ENCODE results near the gene PLCB1. TPM values are rescaled to one million over a fixed set of nuclear protein-coding genes. Genes with fewer than 3 reads are reported as not detected.

PLCB1 gene
- total RNA-seq, 1 experiment from 2014 or later: 11.3 TPM

DNA sequence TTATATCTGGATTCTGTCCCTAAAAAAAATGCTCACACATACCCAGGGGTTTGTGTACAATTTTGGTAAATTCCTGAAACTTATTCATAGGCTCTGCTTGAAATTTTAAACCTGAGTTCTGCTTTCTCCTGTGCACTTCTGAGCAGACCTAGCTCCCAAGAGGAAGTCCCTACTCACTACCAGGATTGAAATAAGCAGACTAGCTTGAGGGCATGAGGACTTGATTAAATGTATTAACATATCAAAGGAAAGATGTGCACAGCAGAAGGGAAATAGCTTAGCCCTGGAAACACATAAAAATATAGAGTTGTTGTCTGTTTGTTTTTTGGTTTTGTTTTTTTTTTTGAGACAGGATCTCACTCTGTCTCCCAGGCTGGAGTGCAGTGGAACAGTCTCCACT, 785.0 kb downstream of the PLCB1 start:
- ChIA-PET POLR2A (interaction anchor here (0.7 kb wide), 1 partner anchor 56 kb away, joined by 6 read pairs; no protein-coding TSS in a partner anchor), CTCF (interaction anchor here (1.2 kb wide), 1 partner anchor 157 kb away, joined by 4 read pairs; no protein-coding TSS in a partner anchor)
- Mint-ChIP-seq H3K27ac (no peak overlapping the region), H3K36me3 (peaks cover 35% of the 10 kb centered on the region), H3K4me3 (no peak overlapping the region), H3K27me3 (ENCODE audit: low read depth) (0 out of 2 replicates have a peak, but pooled peaks cover 3% of the 10 kb centered on the region), H3K4me1 (peaks cover 44% of the 10 kb centered on the region), H3K9me3 (peaks cover 42% of the 10 kb centered on the region)
- TF ChIP-seq ZNF281 (CRISPR knock-in tag; IDR thresholded peaks at IDR 0.05) (no peak), FOXP1 (CRISPR knock-in tag; IDR thresholded peaks at IDR 0.05; ENCODE audit: borderline replicate concordance) (no peak), RELA (CRISPR knock-in tag; IDR thresholded peaks at IDR 0.05; ENCODE audit: borderline replicate concordance) (no peak), EMX1 (CRISPR knock-in tag; IDR thresholded peaks at IDR 0.05) (no peak), ZNF219 (CRISPR knock-in tag; IDR thresholded peaks at IDR 0.05; ENCODE audit: borderline replicate concordance) (no peak), ATF6 (CRISPR knock-in tag; IDR thresholded peaks at IDR 0.05) (no peak), CREM (CRISPR knock-in tag; IDR thresholded peaks at IDR 0.05) (no peak), PRRX2 (CRISPR knock-in tag; IDR thresholded peaks at IDR 0.05) (no peak), GABPB1 (CRISPR knock-in tag; IDR thresholded peaks at IDR 0.05) (no peak), USF1 (CRISPR knock-in tag; IDR thresholded peaks at IDR 0.05) (no peak), ZNF121 (CRISPR knock-in tag; IDR thresholded peaks at IDR 0.05) (no peak), E2F4 (CRISPR knock-in tag; IDR thresholded peaks at IDR 0.05; ENCODE audit: borderline replicate concordance, low read depth) (no peak), CREB1 (CRISPR knock-in tag; IDR thresholded peaks at IDR 0.05) (no peak), ZNF416 (CRISPR knock-in tag; IDR thresholded peaks at IDR 0.05) (no peak), NR2C2 (CRISPR knock-in tag; IDR thresholded peaks at IDR 0.05) (no peak), TCF7 (CRISPR knock-in tag; IDR thresholded peaks at IDR 0.05; ENCODE audit: low read depth) (no peak), AR (CRISPR knock-in tag; IDR thresholded peaks at IDR 0.05) (no peak)
- TF ChIP-seq, protein P1, sequence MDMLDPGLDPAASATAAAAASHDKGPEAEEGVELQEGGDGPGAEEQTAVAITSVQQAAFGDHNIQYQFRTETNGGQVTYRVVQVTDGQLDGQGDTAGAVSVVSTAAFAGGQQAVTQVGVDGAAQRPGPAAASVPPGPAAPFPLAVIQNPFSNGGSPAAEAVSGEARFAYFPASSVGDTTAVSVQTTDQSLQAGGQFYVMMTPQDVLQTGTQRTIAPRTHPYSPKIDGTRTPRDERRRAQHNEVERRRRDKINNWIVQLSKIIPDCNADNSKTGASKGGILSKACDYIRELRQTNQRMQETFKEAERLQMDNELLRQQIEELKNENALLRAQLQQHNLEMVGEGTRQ (CRISPR knock-in tag; IDR thresholded peaks at IDR 0.05): no peak
- DNase-seq (ENCODE audit: low spot score): no peak
- ATAC-seq: no peak

Data from WTC11 (cell line).